ENCODE data around the gene COG5. TPM values are rescaled to one million over a fixed set of nuclear protein-coding genes. Genes with fewer than 3 reads are reported as not detected.

COG5 gene
- total RNA-seq, 1 donor from 2014 or later, result 44.7 TPM

- Mint-ChIP-seq H3K4me1 (ENCODE audit: unreplicated experiment) (peaks cover 28% of the 10 kb centered on the region), H3K27ac (ENCODE audit: unreplicated experiment) (peak within 1 kb of the TSS; percentile 93), H3K27me3 (ENCODE audit: unreplicated experiment) (no peaks in the 10 kb centered on the region), H3K36me3 (ENCODE audit: unreplicated experiment) (peaks cover 10% of the 10 kb centered on the region), H3K9me3 (ENCODE audit: unreplicated experiment) (no peaks in the 10 kb centered on the region), H3K4me3 (ENCODE audit: unreplicated experiment) (peak within 1 kb of the TSS; percentile 92)
- DNase-seq (ENCODE audit: extremely low spot score, unreplicated experiment), result peak; percentile 90
- peak; percentile 44 for TF ChIP-seq CTCF (IDR thresholded peaks at IDR 0.05)
Measured at GRCh38 chr7:107579885-107580715, 16.4 kb upstream of the COG5 start, which contains the start of gene BCAP29. TSS of gene BCAP29 (plus strand) at chr7:107580246. CDS start at chr7:107580773, 527 bp downstream.

- H3K4me1 Mint-ChIP-seq (ENCODE audit: unreplicated experiment), result peaks cover 28% of the 10 kb centered on the region
- peak overlapping the region; percentile 93 for H3K27ac Mint-ChIP-seq (ENCODE audit: unreplicated experiment)
Measured at GRCh38 chr7:107579554-107579884, 15.8 kb upstream of the COG5 start.

GRCh38 chr7:107573537-107573936 lies 9.8 kb upstream of the COG5 start:
- no peak for TF ChIP-seq CTCF (IDR thresholded peaks at IDR 0.05)
- Mint-ChIP-seq H3K4me3 (ENCODE audit: unreplicated experiment) (no peak overlapping the region), H3K9me3 (ENCODE audit: unreplicated experiment) (no peaks in the 10 kb centered on the region), H3K27me3 (ENCODE audit: unreplicated experiment) (no peaks in the 10 kb centered on the region), H3K27ac (ENCODE audit: unreplicated experiment) (no peak overlapping the region), H3K36me3 (ENCODE audit: unreplicated experiment) (peaks cover 12% of the 10 kb centered on the region), H3K4me1 (ENCODE audit: unreplicated experiment) (peaks cover 2% of the 10 kb centered on the region)
- no peak for DNase-seq (ENCODE audit: extremely low spot score, unreplicated experiment)

More at GRCh38 chr7:107579554-107579884, 15.8 kb upstream of the COG5 start:
- Mint-ChIP-seq H3K27me3 (ENCODE audit: unreplicated experiment) (no peaks in the 10 kb centered on the region), H3K36me3 (ENCODE audit: unreplicated experiment) (peaks cover 13% of the 10 kb centered on the region), H3K4me3 (ENCODE audit: unreplicated experiment) (peak overlapping the region; percentile 92), H3K9me3 (ENCODE audit: unreplicated experiment) (no peaks in the 10 kb centered on the region)
- TF ChIP-seq CTCF (IDR thresholded peaks at IDR 0.05), result no peak
- DNase-seq (ENCODE audit: extremely low spot score, unreplicated experiment), result no peak

- Mint-ChIP-seq H3K9me3 (ENCODE audit: unreplicated experiment) (no peaks in the 10 kb centered on the region), H3K4me1 (ENCODE audit: unreplicated experiment) (peaks cover 2% of the 10 kb centered on the region), H3K4me3 (ENCODE audit: unreplicated experiment) (no peak overlapping the region), H3K27me3 (ENCODE audit: unreplicated experiment) (no peaks in the 10 kb centered on the region), H3K27ac (ENCODE audit: unreplicated experiment) (no peak overlapping the region), H3K36me3 (ENCODE audit: unreplicated experiment) (peaks cover 11% of the 10 kb centered on the region)
- TF ChIP-seq CTCF (IDR thresholded peaks at IDR 0.05), result no peak
- no peak for DNase-seq (ENCODE audit: extremely low spot score, unreplicated experiment)
Measured at GRCh38 chr7:107570298-107570697, 6.6 kb upstream of the COG5 start.

- Mint-ChIP-seq H3K36me3 (ENCODE audit: unreplicated experiment) (peaks cover 5% of the 10 kb centered on the region), H3K27ac (ENCODE audit: unreplicated experiment) (peak overlapping the region; percentile 78), H3K4me3 (ENCODE audit: unreplicated experiment) (peak overlapping the region; percentile 90), H3K4me1 (ENCODE audit: unreplicated experiment) (peaks cover 36% of the 10 kb centered on the region), H3K27me3 (ENCODE audit: unreplicated experiment) (no peaks in the 10 kb centered on the region), H3K9me3 (ENCODE audit: unreplicated experiment) (no peaks in the 10 kb centered on the region)
- no peak for TF ChIP-seq CTCF (IDR thresholded peaks at IDR 0.05)
- no peak for DNase-seq (ENCODE audit: extremely low spot score, unreplicated experiment)
Measured at GRCh38 chr7:107564553-107565298, 1.0 kb upstream of the COG5 start.
